ENCODE data around the gene DCLK1.

DCLK1 gene

DNA sequence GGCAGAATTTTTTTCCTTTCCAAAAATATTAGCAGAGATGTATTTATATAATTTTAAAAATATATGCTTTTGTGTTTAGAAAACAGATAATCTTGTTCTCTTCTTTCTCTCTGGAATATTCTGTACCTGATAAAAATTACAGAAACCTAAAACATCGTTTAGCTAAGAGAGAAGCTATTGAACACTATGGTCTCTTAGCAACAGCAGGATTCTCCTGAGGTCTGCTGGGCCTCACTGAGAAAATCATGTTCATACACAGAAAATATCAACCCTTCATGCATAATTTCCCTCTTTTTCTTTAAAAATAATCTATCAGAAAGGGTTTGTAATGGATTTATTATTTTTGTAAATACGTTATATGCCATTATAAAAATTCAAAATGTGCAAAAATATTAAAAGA lies 242.2 kb downstream of the DCLK1 start:
- H3K27me3 ChIP-seq (ENCODE audit: insufficient read depth, low read length, poor library complexity, severe bottlenecking), result no peaks in the 10 kb centered on the region
- H4K20me1 ChIP-seq (ENCODE audit: insufficient read depth, low read length, poor library complexity, severe bottlenecking), result no peaks in the 10 kb centered on the region
- H3K9me3 ChIP-seq (ENCODE audit: insufficient read depth, low read depth, low read length), result no peaks in the 10 kb centered on the region
- no peak overlapping the region for H2AFZ ChIP-seq (ENCODE audit: low read length)
- no peak overlapping the region for H3K4me2 ChIP-seq (ENCODE audit: low read depth, low read length, poor library complexity, severe bottlenecking)
- no peaks in the 10 kb centered on the region for H3K9me2 ChIP-seq (replicated peaks; ENCODE audit: low read depth, low read length)
- H3K36me3 ChIP-seq (ENCODE audit: insufficient read depth, low read length), result no peaks in the 10 kb centered on the region
- H3K9ac ChIP-seq (ENCODE audit: low read depth, low read length, poor library complexity, severe bottlenecking), result no peak overlapping the region
- no peaks in the 10 kb centered on the region for H3F3A ChIP-seq (ENCODE audit: low read depth)
- H3K79me2 ChIP-seq (ENCODE audit: insufficient read depth, low read length), result no peaks in the 10 kb centered on the region
- no peaks in the 10 kb centered on the region for H3K4me1 ChIP-seq (ENCODE audit: insufficient read depth, low read length, poor library complexity, severe bottlenecking)
- H3K4me3 ChIP-seq (ENCODE audit: low read length, poor library complexity, severe bottlenecking), result no peak overlapping the region
- TF ChIP-seq EZH2phosphoT487 (IDR thresholded peaks at IDR 0.05; ENCODE audit: borderline replicate concordance), result no peak
- TF ChIP-seq, protein P1, sequence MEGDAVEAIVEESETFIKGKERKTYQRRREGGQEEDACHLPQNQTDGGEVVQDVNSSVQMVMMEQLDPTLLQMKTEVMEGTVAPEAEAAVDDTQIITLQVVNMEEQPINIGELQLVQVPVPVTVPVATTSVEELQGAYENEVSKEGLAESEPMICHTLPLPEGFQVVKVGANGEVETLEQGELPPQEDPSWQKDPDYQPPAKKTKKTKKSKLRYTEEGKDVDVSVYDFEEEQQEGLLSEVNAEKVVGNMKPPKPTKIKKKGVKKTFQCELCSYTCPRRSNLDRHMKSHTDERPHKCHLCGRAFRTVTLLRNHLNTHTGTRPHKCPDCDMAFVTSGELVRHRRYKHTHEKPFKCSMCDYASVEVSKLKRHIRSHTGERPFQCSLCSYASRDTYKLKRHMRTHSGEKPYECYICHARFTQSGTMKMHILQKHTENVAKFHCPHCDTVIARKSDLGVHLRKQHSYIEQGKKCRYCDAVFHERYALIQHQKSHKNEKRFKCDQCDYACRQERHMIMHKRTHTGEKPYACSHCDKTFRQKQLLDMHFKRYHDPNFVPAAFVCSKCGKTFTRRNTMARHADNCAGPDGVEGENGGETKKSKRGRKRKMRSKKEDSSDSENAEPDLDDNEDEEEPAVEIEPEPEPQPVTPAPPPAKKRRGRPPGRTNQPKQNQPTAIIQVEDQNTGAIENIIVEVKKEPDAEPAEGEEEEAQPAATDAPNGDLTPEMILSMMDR (conservative IDR thresholded peaks at IDR 0.05; ENCODE audit: low read length), result no peak

DNA sequence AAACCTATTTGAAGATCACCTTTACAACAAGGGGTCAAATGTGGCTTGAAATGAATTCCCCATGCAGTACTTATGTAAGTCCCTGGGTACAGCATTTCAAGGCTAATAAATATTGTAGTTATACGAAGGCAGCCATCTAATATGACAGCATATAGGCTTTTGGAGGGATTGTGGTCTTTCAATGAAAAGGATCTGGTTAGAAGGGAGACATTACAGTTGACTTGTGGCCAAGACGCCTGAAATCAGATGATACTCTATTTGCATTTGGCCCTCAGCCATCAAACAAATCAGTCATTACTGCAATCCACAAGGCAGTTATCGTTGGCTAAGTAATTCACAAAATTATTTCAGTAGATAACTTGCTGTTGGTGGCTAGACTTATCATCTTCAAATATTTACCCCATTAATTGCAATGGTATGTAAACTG lies 242.7 kb downstream of the DCLK1 start:
- no peaks in the 10 kb centered on the region for H3K4me1 ChIP-seq (ENCODE audit: insufficient read depth, low read length, poor library complexity, severe bottlenecking)
- H3K4me3 ChIP-seq (ENCODE audit: low read length, poor library complexity, severe bottlenecking), result no peak overlapping the region
- H3K36me3 ChIP-seq (ENCODE audit: insufficient read depth, low read length), result no peaks in the 10 kb centered on the region
- H3K9ac ChIP-seq (ENCODE audit: low read depth, low read length, poor library complexity, severe bottlenecking), result no peak overlapping the region
- no peaks in the 10 kb centered on the region for H3K9me3 ChIP-seq (ENCODE audit: insufficient read depth, low read depth, low read length)
- H3K4me2 ChIP-seq (ENCODE audit: low read depth, low read length, poor library complexity, severe bottlenecking), result no peak overlapping the region
- no peaks in the 10 kb centered on the region for H3K9me2 ChIP-seq (replicated peaks; ENCODE audit: low read depth, low read length)
- H3K27me3 ChIP-seq (ENCODE audit: insufficient read depth, low read length, poor library complexity, severe bottlenecking), result no peaks in the 10 kb centered on the region
- H3F3A ChIP-seq (ENCODE audit: low read depth), result no peaks in the 10 kb centered on the region
- H2AFZ ChIP-seq (ENCODE audit: low read length), result no peak overlapping the region
- no peaks in the 10 kb centered on the region for H3K79me2 ChIP-seq (ENCODE audit: insufficient read depth, low read length)
- H4K20me1 ChIP-seq (ENCODE audit: insufficient read depth, low read length, poor library complexity, severe bottlenecking), result no peaks in the 10 kb centered on the region
- TF ChIP-seq, protein P1 (conservative IDR thresholded peaks at IDR 0.05; ENCODE audit: low read length), result no peak
- no peak for TF ChIP-seq EZH2phosphoT487 (IDR thresholded peaks at IDR 0.05; ENCODE audit: borderline replicate concordance)

DNA sequence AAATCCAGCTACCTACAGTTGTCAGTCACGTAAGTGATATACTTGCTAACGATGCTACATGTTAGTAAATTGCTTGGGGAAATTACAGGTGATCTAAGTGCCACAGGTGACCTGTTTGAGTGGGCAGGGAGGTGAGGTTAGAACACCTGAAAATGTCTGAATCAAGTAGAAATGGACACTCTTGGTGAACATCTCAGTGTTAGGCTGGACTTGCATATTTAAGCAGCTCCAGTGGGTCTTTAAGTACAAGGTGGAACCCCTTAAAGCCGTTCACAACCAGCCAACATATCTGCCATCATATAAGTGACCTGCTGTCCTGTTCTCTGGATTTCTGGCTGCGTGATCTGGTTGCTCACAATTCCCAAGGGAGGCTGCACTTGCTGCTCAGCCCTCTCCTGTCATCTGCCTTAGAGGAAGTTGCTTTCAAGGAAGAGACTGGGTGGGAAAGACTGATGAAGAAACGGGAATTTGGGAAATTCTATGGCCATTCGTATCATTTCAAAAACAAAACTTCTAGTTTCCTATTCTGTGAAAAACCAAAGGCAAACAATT lies 244.0 kb downstream of the DCLK1 start:
- no peak for TF ChIP-seq EZH2phosphoT487 (IDR thresholded peaks at IDR 0.05; ENCODE audit: borderline replicate concordance)
- TF ChIP-seq, protein P1 (conservative IDR thresholded peaks at IDR 0.05; ENCODE audit: low read length), result no peak

More for the DNA sequence above, 244.0 kb downstream of the DCLK1 start:
- H3K4me3 ChIP-seq (ENCODE audit: low read length, poor library complexity, severe bottlenecking), result no peak overlapping the region
- H3K9me2 ChIP-seq (replicated peaks; ENCODE audit: low read depth, low read length), result no peaks in the 10 kb centered on the region
- no peaks in the 10 kb centered on the region for H3K27me3 ChIP-seq (ENCODE audit: insufficient read depth, low read length, poor library complexity, severe bottlenecking)
- H3K4me2 ChIP-seq (ENCODE audit: low read depth, low read length, poor library complexity, severe bottlenecking), result no peak overlapping the region
- H3K79me2 ChIP-seq (ENCODE audit: insufficient read depth, low read length), result no peaks in the 10 kb centered on the region
- H3K9me3 ChIP-seq (ENCODE audit: insufficient read depth, low read depth, low read length), result no peaks in the 10 kb centered on the region
- H3K4me1 ChIP-seq (ENCODE audit: insufficient read depth, low read length, poor library complexity, severe bottlenecking), result no peaks in the 10 kb centered on the region
- no peaks in the 10 kb centered on the region for H4K20me1 ChIP-seq (ENCODE audit: insufficient read depth, low read length, poor library complexity, severe bottlenecking)
- H2AFZ ChIP-seq (ENCODE audit: low read length), result no peak overlapping the region
- no peak overlapping the region for H3K9ac ChIP-seq (ENCODE audit: low read depth, low read length, poor library complexity, severe bottlenecking)
- H3K36me3 ChIP-seq (ENCODE audit: insufficient read depth, low read length), result no peaks in the 10 kb centered on the region
- no peaks in the 10 kb centered on the region for H3F3A ChIP-seq (ENCODE audit: low read depth)

All from Loucy (cell line).